ENCODE measurements around the gene CALN1.

GRCh38 chr7:72446591-72447462 is 34.7 kb upstream of the CALN1 start:
- TF ChIP-seq, protein P1, sequence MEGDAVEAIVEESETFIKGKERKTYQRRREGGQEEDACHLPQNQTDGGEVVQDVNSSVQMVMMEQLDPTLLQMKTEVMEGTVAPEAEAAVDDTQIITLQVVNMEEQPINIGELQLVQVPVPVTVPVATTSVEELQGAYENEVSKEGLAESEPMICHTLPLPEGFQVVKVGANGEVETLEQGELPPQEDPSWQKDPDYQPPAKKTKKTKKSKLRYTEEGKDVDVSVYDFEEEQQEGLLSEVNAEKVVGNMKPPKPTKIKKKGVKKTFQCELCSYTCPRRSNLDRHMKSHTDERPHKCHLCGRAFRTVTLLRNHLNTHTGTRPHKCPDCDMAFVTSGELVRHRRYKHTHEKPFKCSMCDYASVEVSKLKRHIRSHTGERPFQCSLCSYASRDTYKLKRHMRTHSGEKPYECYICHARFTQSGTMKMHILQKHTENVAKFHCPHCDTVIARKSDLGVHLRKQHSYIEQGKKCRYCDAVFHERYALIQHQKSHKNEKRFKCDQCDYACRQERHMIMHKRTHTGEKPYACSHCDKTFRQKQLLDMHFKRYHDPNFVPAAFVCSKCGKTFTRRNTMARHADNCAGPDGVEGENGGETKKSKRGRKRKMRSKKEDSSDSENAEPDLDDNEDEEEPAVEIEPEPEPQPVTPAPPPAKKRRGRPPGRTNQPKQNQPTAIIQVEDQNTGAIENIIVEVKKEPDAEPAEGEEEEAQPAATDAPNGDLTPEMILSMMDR (IDR thresholded peaks at IDR 0.05): no peak
- no peak for TF ChIP-seq POLR2A (IDR thresholded peaks at IDR 0.05)
